Renal cortical epithelial cell (primary cell): ENCODE measurements around the gene NRG3. TPM values are rescaled to one million over a fixed set of nuclear protein-coding genes. Genes with fewer than 3 reads are reported as not detected.

Experiments
- DNase-seq: peaks from one replicate; pipeline ENCODE4 v3.0.0-alpha.2; 2011; ENCODE audit warnings: low read depth
- total RNA-seq: library from RNA; depleted of rRNA; stranded (reverse); fragments of >200 nt; gene quantifications from 2 replicates; pipeline ENCODE4 v1.2.3, GENCODE V29; 2014

Gene NRG3
- total RNA-seq, 1 donor from 2014 or later, result 0.05 TPM

GRCh38 chr10:82211346-82211745 is 336.4 kb downstream of the NRG3 start:
- DNase-seq, result no peak

- no peak for DNase-seq
Observed at GRCh38 chr10:82212753-82213152, 337.8 kb downstream of the NRG3 start.

- DNase-seq, result no peak
Observed at GRCh38 chr10:82213784-82214183, 338.8 kb downstream of the NRG3 start.

DNA sequence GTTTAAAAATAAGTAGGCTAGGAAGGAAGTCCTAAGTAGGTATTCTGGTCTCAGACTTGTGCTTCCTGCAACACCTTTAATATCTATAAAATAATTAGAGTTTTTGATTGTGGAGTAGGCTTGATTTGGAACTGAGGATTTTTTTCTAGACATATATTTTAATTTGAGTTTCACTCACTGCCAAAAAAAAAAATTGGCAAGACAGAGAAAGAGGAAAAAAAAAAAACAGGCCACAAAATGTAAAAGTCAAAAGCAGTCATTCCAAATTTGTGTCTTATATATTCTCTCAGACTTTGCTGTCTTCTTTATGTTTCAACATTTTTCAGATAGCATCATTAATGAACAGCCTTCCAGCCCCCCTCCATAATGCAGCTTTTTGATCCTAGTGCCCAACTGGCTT is 346.1 kb downstream of the NRG3 start:
- DNase-seq, result no peak

DNA sequence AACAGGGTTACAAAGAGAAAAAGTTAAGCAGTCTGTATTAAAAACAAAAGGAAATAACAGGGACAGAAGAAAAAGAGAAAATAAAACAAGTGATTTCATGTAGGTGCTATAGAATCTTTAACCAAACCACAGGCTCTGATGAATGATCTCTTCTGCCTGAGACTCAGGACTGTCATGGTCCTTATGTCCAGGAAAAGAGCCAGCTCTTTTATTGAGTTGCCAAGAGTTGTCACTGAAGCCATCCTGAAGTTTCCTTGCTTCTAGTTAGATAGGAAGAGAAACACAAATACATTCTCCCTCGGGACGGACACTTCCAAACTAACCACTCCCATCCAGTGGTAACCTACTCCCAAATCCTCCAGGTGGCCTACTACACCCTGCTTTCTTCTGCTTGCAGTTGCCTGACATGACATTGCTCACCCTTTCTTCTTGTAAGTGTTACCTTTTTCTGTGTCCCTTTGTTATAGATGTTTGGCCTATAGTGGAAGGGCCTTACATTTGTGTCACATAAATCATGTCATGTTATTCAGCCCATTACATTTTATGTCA is 346.7 kb downstream of the NRG3 start:
- DNase-seq, result peak; percentile 1

- peak; percentile 54 for DNase-seq
Observed at GRCh38 chr10:82228701-82229100, 353.7 kb downstream of the NRG3 start.

DNA sequence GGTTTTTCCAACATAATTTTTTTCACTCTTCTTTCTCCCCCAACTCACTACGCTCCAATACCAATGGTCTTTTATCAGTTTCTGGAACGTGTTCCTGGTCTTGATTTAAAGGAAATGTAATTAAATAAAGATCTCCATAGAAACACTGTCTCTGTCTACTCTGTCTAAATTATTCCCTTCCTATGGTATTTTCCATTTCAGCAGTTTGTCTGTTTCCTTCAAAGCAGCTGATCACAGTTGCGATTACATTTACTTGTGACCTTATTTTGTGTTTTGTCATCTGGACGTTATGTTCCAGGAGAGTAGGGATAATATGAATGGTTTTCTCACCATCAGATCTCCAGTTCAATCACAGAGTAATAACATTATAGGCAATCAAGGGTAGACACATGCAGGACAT is 359.2 kb downstream of the NRG3 start:
- DNase-seq, result no peak

- no peak for DNase-seq
Observed at GRCh38 chr10:82236084-82236731, 361.2 kb downstream of the NRG3 start.

GRCh38 chr10:82238291-82238690 is 363.3 kb downstream of the NRG3 start:
- no peak for DNase-seq

GRCh38 chr10:82240408-82240807 is 365.4 kb downstream of the NRG3 start:
- DNase-seq, result no peak

- no peak for DNase-seq
Observed at GRCh38 chr10:82242778-82243177, 367.8 kb downstream of the NRG3 start.

- no peak for DNase-seq
Observed at GRCh38 chr10:82245157-82245556, 370.2 kb downstream of the NRG3 start.

GRCh38 chr10:82245906-82246560 is 371.0 kb downstream of the NRG3 start:
- no peak for DNase-seq

DNA sequence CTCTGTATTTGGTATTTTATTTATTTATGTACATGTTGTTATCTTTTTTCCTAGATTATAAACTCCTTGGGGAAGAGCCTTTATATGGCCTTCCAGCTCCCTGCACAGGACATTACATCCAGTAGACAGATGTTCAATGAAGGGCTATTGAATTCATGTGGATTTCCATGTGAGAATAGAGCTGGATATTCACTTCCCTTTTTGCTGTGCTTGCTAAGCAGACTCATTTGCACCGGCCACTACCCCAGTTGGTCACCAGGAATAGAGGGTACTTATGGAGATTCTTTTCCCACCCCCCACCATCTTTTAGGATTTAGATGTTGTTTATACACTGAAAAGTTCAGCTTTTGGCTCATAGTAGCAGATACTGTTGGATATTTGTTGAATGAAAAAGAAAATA is 374.1 kb downstream of the NRG3 start:
- no peak for DNase-seq

DNA sequence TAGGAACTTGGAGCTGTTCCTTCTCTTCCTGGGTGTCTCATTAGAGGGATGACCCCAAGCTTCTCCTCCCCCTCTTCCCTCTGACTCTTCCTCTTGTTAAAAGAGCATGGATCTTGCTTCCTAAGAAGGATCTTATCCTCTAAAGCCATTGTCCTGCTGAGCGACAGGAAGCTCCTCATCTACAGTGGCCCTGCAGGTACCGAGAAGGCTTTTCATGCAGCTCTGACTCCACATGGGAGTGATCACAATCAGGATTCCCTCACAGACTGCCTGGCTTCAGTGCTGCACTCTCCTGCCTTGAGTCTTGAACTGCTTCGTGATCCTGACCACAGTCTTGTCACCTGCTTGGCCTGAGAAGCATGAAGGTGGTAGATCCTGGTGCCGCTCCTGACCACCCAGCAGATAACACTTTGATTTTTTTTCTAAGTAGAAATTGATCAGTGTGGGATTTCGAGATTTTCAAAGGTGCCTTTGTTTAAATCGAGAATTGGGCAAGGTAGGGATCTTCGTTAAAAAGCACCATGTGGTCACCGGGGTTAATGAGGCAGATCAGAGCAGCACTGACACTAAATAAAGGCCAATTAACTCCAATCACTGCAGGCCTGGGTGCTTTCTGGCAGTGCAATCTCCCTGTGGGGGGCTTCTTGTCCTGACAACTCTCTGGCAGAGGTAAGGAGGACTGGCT is 376.4 kb downstream of the NRG3 start:
- no peak for DNase-seq

DNA sequence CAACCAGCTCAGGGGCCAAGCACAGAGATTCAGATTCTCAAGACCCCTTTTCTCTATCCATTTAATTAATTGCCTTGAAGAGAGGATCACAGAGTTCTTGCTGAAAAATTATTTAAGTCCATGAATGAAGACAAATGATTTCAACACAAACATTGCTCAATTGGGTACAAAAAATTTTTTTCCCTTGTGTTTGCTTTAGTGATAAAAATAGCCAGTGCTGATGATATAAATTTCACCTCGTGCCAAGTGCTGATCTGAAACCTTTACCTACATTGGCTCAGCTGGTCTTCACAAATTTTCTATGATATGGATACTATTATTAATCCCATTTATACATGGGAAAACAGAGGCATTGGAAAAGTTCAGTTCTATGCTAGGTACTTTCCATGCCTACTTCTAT is 377.1 kb downstream of the NRG3 start:
- DNase-seq, result peak; percentile 2

DNA sequence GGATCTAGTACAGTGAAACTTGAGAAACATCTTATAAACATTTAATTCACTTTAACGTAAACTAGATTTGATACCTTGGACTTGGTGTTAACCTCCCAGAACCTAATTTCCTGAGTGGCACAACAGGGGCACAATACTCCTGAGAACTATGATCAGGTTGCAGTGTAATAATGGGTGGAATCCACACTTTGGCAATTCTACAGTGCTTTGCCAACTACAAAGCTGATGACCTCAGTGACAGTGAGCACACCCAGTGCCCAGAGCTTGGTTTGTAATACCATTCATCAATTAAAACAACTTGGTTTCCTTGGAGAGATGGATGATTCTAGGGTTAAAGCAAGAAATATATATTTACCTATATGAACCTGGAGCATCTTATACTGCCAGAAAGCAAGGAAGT is 379.2 kb downstream of the NRG3 start:
- DNase-seq, result no peak

- DNase-seq, result no peak
Observed at GRCh38 chr10:82256275-82256674, 381.3 kb downstream of the NRG3 start.

DNA sequence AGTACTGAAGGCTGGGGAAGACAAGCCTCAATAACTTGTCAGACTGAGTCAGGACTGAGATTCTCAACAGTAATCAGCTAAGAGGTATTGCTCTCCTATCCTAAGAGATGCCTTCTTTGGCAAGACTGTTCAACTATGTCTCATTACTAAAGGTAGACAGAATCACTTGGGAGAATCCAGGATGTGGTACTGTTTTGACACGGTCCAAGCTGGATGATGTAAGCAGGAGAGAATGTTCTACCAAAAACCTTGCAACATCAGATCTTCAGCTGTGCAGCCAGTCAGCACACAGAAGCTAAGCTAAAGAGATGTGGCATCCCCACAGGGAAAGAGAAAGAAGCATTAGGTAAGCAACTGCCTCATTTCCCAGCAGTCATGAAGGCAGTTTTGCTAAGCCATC is 391.4 kb downstream of the NRG3 start:
- DNase-seq, result peak; percentile 86

DNA sequence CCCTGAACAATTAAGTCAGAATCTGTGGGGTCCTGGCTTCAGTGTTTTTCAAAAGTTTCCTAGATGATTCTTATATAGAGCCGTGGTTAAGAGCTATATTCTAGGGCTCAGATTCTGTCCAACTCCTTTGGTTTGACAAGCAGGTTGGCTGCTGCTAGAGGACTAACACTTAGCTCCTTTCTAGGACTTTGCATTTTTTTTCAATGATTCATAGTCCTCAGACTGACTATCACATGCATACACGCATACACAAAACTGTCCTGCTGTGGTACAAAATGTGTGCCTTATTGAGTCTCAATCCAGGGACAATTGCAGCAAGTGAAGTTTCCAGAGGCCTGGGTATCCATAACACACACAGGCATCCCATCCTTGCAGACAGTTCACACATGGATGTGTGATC is 392.0 kb downstream of the NRG3 start:
- peak; percentile 41 for DNase-seq

- peak; percentile 34 for DNase-seq
Observed at GRCh38 chr10:82267465-82267864, 392.5 kb downstream of the NRG3 start.

DNA sequence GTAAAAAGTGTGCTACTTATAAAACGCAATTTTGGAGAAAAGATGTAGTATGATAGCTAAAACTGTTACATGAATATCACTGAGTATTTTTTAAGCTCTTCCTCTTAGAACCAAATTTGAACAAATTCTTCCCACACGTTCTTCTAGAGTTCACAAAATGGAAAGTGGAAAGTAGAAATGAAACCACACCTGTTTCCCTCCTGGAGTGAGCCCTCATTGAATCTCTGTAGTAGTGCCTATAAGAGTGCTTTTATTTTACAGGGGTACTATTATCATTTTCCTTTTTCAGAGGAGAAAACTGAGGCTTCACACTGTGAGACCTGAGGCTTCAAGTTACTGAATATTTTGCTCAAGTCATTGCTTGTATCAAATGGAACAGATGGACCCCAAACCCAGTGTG is 393.0 kb downstream of the NRG3 start:
- DNase-seq, result no peak

GRCh38 chr10:82277591-82277990 is 402.6 kb downstream of the NRG3 start:
- peak; percentile 0 for DNase-seq
